GM12865 (cell line): ENCODE results near the gene KRTAP19-1.

Source experiments
- DNase-seq: peaks from one replicate; pipeline ENCODE4 v3.0.0; 2010; ENCODE audit warnings: low read depth
- H3K4me3 ChIP-seq: 2 replicates; pipeline ENCODE4 v1.5.1; 2011; ENCODE audit warnings: mild to moderate bottlenecking, low read depth, low read length, control low read depth
- TF ChIP-seq, protein P1 (sequence below): IDR thresholded peaks from 2 replicates; pipeline ENCODE4 v1.5.1; 2011; ENCODE audit warnings: low read length, control low read depth, low read depth, inconsistent platforms; ENCODE audit not compliant: insufficient read depth; ENCODE audit errors: missing control alignments

The KRTAP19-1 gene

DNA sequence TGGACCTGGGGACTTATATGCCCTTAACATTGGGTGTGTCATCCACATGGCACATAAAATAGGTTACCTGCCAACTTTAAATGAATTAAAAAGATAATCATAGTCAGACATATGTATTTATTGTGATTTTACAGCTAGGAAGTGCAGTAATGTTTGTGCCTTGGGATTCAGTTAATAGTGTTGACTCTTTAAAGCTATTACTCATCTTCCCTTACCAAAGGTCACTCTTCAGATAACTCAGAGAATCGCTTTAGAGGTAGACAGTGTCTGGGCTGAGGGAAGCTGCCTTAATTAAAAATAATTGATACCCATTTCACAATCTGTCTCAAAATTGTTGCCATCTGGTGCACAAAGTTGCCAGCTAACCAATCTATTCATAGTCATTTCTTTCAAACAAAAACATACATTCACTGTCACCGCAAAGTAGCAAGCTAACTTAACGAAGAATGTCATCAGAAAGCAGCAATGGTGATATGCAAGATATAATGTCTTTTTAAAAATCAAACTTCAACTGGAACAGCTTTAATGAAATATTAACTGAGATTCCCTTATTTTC lies 43.1 kb downstream of the KRTAP19-1 start:
- H3K4me3 ChIP-seq, result no peak overlapping the region
- TF ChIP-seq, protein P1, sequence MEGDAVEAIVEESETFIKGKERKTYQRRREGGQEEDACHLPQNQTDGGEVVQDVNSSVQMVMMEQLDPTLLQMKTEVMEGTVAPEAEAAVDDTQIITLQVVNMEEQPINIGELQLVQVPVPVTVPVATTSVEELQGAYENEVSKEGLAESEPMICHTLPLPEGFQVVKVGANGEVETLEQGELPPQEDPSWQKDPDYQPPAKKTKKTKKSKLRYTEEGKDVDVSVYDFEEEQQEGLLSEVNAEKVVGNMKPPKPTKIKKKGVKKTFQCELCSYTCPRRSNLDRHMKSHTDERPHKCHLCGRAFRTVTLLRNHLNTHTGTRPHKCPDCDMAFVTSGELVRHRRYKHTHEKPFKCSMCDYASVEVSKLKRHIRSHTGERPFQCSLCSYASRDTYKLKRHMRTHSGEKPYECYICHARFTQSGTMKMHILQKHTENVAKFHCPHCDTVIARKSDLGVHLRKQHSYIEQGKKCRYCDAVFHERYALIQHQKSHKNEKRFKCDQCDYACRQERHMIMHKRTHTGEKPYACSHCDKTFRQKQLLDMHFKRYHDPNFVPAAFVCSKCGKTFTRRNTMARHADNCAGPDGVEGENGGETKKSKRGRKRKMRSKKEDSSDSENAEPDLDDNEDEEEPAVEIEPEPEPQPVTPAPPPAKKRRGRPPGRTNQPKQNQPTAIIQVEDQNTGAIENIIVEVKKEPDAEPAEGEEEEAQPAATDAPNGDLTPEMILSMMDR, result no peak
- DNase-seq, result no peak

DNA sequence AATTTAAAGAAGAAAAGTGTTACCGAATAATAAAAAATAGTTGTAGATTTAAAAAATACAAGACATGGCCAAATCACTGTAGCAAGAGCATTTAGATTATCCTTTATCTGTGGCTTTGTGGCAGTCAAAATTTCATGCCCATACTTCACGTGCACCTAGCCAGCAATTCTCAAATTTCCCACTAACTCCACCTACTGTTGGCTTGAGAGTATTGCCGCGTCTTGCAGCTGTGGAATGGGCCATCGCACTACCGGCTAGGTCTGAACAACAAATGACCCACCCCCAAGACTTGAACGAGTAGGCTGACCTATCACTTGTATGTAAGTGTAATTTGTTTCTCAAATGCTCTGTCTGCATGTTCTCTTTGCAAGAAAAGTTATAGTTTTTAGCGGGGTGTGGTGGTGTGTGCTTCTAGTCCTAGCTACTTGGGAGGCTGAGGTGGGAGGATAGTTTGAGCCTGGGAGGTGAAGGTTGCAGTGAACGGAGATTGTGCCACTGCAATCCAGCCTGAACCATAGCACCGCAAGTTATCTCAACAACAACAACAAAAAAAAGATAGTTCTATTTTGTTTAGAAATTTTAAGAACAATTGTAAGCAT lies 46.0 kb downstream of the KRTAP19-1 start:
- TF ChIP-seq, protein P1, result peak; percentile 58
- H3K4me3 ChIP-seq, result no peak overlapping the region
- DNase-seq, result peak; percentile 52

DNA sequence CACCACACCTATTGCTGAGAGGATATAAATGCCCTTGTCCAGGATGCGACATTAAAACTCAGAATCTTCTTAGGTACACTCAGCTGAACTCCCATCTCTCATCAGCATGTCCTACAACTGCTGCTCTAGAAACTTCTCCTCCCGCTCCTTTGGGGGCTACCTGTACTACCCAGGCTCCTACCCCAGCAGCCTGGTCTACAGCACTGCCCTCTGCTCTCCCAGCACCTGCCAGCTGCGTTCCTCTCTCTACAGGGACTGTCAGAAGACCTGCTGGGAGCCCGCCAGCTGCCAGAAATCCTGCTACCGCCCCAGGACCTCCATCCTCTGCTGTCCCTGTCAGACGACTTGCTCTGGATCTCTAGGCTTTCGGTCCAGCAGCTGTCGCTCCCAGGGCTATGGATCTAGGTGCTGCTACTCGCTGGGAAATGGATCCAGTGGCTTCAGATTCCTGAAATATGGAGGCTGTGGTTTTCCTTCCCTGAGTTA lies 50.0 kb downstream of the KRTAP19-1 start, which contains the start of gene KRTAP13-4:
Gene KRTAP13-4, plus strand, starts transcription at position 51 of the 486 bp plus-strand sequence. Its CDS starts 56 bp downstream, at position 107.
- TF ChIP-seq, protein P1, result no peak
- DNase-seq, result no peak
- H3K4me3 ChIP-seq, result no peak within 1 kb of the TSS
